K562 (cell line): ENCODE data around the gene CDC25B.

ENCODE experiments used
- MAFK ChIP-seq: IDR thresholded peaks from 2 replicates; pipeline ENCODE4 v1.6.1; 2011; ENCODE audit warnings: low read length, improper control_type of control experiment
- NKRF ChIP-seq: fragments of 450-650 bp; IDR thresholded peaks from 2 replicates; pipeline ENCODE4 v1.6.1; 2016; ENCODE audit warnings: borderline replicate concordance
- ZNF431 ChIP-seq: sonication (generic); formaldehyde crosslinking; IDR thresholded peaks from 2 replicates; pipeline ENCODE4 v1.8.0; 2022; ENCODE audit warnings: mild to moderate bottlenecking, missing genetic modification reagents
- ZNF785 ChIP-seq: fragments of 250-450 bp; sonication (Bioruptor Pico); IDR thresholded peaks from 2 replicates; pipeline ENCODE4 v1.4.0; 2020; ENCODE audit warnings: mild to moderate bottlenecking

GRCh38 chr20:3783068-3783489 lies 13.0 kb upstream of the CDC25B start:
- no peak for TF ChIP-seq ZNF431 (CRISPR knock-in tag)
- TF ChIP-seq ZNF785 (CRISPR knock-in tag): no peak
- TF ChIP-seq NKRF: no peak
- no peak for TF ChIP-seq MAFK
